NK-92 (cell line): Measurements from ENCODE around the gene DIPK1C.

Experiments
- DNase-seq: peaks from one replicate; lab custom pipeline; 2025; ENCODE audit not compliant: unreplicated experiment; lab: John Stamatoyannopoulos, UW

The DIPK1C gene

GRCh38 chr18:74486119-74486849 lies 29.2 kb upstream of the DIPK1C start:
- no peak for DNase-seq

GRCh38 chr18:74482697-74483096 lies 25.6 kb upstream of the DIPK1C start:
- no peak for DNase-seq

- DNase-seq: no peak
Measured at GRCh38 chr18:74480149-74480651, 23.1 kb upstream of the DIPK1C start.

GRCh38 chr18:74479486-74480148 lies 22.5 kb upstream of the DIPK1C start:
- DNase-seq: no peak

- no peak for DNase-seq
Measured at GRCh38 chr18:74478880-74479279, 21.8 kb upstream of the DIPK1C start.

GRCh38 chr18:74478316-74478715 lies 21.2 kb upstream of the DIPK1C start:
- no peak for DNase-seq

- no peak for DNase-seq
Measured at GRCh38 chr18:74477771-74478170, 20.7 kb upstream of the DIPK1C start.

GRCh38 chr18:74476140-74476539 lies 19.0 kb upstream of the DIPK1C start:
- DNase-seq: no peak

- no peak for DNase-seq
Measured at GRCh38 chr18:74473976-74474640, 17.0 kb upstream of the DIPK1C start.

- no peak for DNase-seq
Measured at GRCh38 chr18:74472312-74472711, 15.2 kb upstream of the DIPK1C start.

- DNase-seq: no peak
Measured at GRCh38 chr18:74468547-74469061, 11.5 kb upstream of the DIPK1C start.

GRCh38 chr18:74465775-74466174 lies 8.7 kb upstream of the DIPK1C start:
- DNase-seq: no peak

- no peak for DNase-seq
Measured at GRCh38 chr18:74463983-74464382, 6.9 kb upstream of the DIPK1C start.

GRCh38 chr18:74463254-74463653 lies 6.1 kb upstream of the DIPK1C start:
- no peak for DNase-seq

GRCh38 chr18:74460825-74461224 lies 3.7 kb upstream of the DIPK1C start:
- DNase-seq: no peak

- DNase-seq: no peak
Measured at GRCh38 chr18:74459889-74460288, 2.8 kb upstream of the DIPK1C start.

GRCh38 chr18:74457725-74458421 lies 765 bp upstream of the DIPK1C start:
- no peak for DNase-seq

GRCh38 chr18:74456349-74457042 lies 612 bp downstream of the DIPK1C start:
- no peak for DNase-seq

- DNase-seq: no peak
Measured at GRCh38 chr18:74456017-74456348, 1.1 kb downstream of the DIPK1C start.

- no peak for DNase-seq
Measured at GRCh38 chr18:74455386-74455785, 1.7 kb downstream of the DIPK1C start.

GRCh38 chr18:74454279-74454751 lies 2.8 kb downstream of the DIPK1C start:
- no peak for DNase-seq
